Calu3 (cell line): ENCODE results near the gene BPIFA1. TPM values are rescaled to one million over a fixed set of nuclear protein-coding genes. Genes with fewer than 3 reads are reported as not detected.

Source experiments
- BruUV-seq: library from RNA; stranded (reverse); fragments of 400-500 nt; replicated peaks from 2 replicates; lab custom pipeline; 2021; lab: Mats Ljungman, UMichigan
- CTCF ChIA-PET: fragments of 300-600 bp; sonication (Branson Sonifier 250); formaldehyde crosslinking; loops from one replicate; lab custom pipeline; 2022; ENCODE audit warnings: antibody characterized with exemption; lab: Charles Lee
- DNase-seq: peaks from one replicate; pipeline ENCODE4 v3.0.0; 2022
- H3K27ac Mint-ChIP-seq: one replicate; pipeline ENCODE4 v1.8.0; 2022; ENCODE audit warnings: mixed read lengths; ENCODE audit not compliant: unreplicated experiment
- H3K27me3 Mint-ChIP-seq: one replicate; pipeline ENCODE4 v1.8.0; 2022; ENCODE audit warnings: mixed read lengths; ENCODE audit not compliant: unreplicated experiment
- H3K36me3 Mint-ChIP-seq: one replicate; pipeline ENCODE4 v1.8.0; 2022; ENCODE audit warnings: mild to moderate bottlenecking, moderate library complexity, mixed read lengths; ENCODE audit not compliant: insufficient read depth, unreplicated experiment
- H3K4me1 Mint-ChIP-seq: one replicate; pipeline ENCODE4 v1.8.0; 2022; ENCODE audit warnings: mild to moderate bottlenecking, low read depth, mixed read lengths; ENCODE audit not compliant: unreplicated experiment
- H3K4me3 Mint-ChIP-seq: one replicate; pipeline ENCODE4 v1.8.0; 2022; ENCODE audit warnings: mild to moderate bottlenecking, low read depth, moderate library complexity, mixed read lengths; ENCODE audit not compliant: unreplicated experiment
- H3K9me3 Mint-ChIP-seq: one replicate; pipeline ENCODE4 v1.8.0; 2022; ENCODE audit warnings: low read depth, mixed read lengths; ENCODE audit not compliant: unreplicated experiment
- CTCF ChIP-seq: fragments of 200-600 bp; IDR thresholded peaks from one replicate; pipeline ENCODE4 v1.8.0; 2022; ENCODE audit warnings: antibody characterized with exemption; ENCODE audit not compliant: unreplicated experiment
- intact Hi-C: fragments of 100-400 bp; cut with micrococcal nuclease; formaldehyde crosslinking; loops from one replicate; pipeline ENCODE4 v1.10.0; 2022; ENCODE audit not compliant: unreplicated experiment
- total RNA-seq: library from RNA; stranded (reverse); gene quantifications from 2 replicates; pipeline ENCODE4 v1.2.3, GENCODE V29; 2022

The BPIFA1 gene
- total RNA-seq, 1 experiment from 2014 or later = not detected

- peaks cover 23% of the 10 kb centered on the region for H3K27me3 Mint-ChIP-seq
- BruUV-seq = no TSS peak
- CTCF ChIA-PET = interaction anchor here (0.6 to 4.5 kb wide), 5 partner anchors 14 to 196 kb away, joined by 3 to 48 read pairs (median 4); no protein-coding TSS in a partner anchor
- peak; percentile 86 for DNase-seq
- intact Hi-C loops = loop anchor here (2.0 to 10.0 kb wide), 2 partner anchors 59 to 387 kb away; no protein-coding TSS in a partner anchor
- H3K9me3 Mint-ChIP-seq = no peaks in the 10 kb centered on the region
- H3K36me3 Mint-ChIP-seq = no peaks in the 10 kb centered on the region
- peaks cover 8% of the 10 kb centered on the region for H3K4me1 Mint-ChIP-seq
- no peak overlapping the region for H3K4me3 Mint-ChIP-seq
- TF ChIP-seq CTCF = peak; percentile 100
- H3K27ac Mint-ChIP-seq = no peak overlapping the region
These were observed 56.1 kb downstream of the BPIFA1 start for GRCh38 chr20:33291830-33292355.

Other genes with a start within 250 kb of the BPIFA1 start
- gene SUN5, start 231.6 kb upstream of the BPIFA1 start, total RNA-seq = not detected in 2 replicates
- not detected in 2 replicates for gene BPIFB2, start 228.3 kb upstream of the BPIFA1 start, total RNA-seq
- not detected in 2 replicates for gene BPIFB6, start 204.3 kb upstream of the BPIFA1 start, total RNA-seq
- gene BPIFB3, start 182.1 kb upstream of the BPIFA1 start, total RNA-seq = not detected in 2 replicates
- gene BPIFB4, start 156.4 kb upstream of the BPIFA1 start, total RNA-seq = not detected in 2 replicates
- gene BPIFA2, start 67.8 kb upstream of the BPIFA1 start, total RNA-seq = not detected in 2 replicates
- not detected in 2 replicates for gene BPIFA3, start 18.6 kb upstream of the BPIFA1 start, total RNA-seq
- 8.5 and 9.2 TPM in 2 replicates for gene BPIFB1, start 47.2 kb downstream of the BPIFA1 start, total RNA-seq
- 63.6 and 65.8 TPM in 2 replicates for gene CDK5RAP1, start 165.5 kb downstream of the BPIFA1 start, total RNA-seq
- gene SNTA1, start 207.8 kb downstream of the BPIFA1 start, total RNA-seq = 5.1 and 7.6 TPM in 2 replicates